ENCODE results near the gene SESN1.
"Not testable (repeated sequence)": the region's sequence is repeated elsewhere in the genome, so short reads cannot be mapped to it uniquely, and the experiment has no call there.

Gene SESN1

DNA sequence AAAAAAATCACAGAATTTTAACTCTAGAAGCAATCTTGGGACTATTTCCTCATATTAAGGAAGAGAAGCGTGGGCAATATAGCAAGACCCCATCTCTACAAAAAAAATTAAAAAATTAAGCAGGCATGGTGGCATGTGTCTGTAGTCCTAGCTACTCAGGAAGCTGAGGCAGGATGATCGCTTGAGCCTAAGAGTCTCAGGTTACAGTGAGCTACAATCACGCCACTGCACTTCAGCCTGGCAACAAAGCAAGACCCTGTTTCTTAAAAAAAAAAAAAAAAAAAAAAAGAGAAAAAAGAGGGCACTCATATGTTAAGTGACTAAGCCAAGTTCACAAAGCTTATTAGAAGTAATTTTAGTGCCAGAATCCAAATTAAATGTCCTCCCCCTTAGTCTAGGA lies 100.8 kb downstream of the SESN1 start:
- no peak for DNase-seq

DNA sequence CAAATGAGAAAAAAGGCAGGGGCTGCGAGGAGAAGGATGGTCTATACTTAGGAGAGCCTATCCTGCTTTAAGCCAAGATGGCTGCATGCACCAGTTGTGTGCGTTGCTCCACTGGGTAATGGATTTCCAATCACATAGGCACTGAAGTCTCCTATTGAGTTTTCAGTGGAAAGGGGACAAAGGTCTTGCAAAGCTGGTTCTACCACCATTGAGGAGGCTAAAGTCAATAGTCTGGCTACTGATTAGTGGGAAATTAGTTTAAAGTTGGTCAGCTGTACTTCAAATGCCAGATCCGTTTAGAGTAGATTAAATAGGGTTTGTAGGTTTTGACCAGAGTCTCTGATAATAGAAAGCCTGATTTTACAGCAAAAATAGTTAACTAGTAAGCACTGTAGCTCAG lies 104.9 kb downstream of the SESN1 start:
- DNase-seq, result no peak

DNA sequence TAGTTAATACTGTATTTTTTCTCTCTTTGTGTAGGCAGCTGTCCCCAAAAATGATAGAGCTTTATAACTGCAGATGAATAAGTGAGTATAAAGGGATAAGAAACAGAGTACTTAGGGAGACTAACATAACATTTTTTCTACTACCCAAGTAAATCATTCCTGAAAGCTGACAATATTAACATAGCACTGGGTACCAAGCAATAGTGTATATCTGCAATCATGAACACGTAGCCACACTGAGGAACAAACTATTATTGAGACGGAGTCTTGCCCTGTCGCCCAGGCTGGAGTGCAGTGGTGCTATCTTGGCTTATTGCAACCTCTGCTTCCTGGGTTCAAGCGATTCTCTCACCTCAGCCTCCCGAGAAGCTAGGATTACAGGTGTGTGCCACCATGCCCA lies 105.9 kb downstream of the SESN1 start:
- no peak for DNase-seq

DNA sequence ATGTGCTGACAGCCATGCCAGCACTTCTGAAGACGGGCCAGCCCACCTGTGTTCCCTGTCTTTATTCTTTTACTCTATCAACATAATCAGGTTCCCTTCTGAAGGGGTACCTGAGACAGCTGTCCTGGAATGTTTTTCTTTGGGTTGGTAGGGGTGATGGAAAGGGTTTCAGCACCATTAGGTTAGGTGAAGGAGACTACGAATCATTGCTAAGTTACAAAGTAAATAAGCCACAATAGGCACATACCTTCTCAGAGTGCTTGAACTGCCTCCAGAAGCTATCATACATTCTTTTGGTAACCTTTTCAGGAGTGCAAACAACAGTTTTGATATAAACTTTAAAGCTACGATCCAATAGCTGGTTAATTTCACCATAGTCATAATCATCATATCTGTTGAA lies 106.3 kb downstream of the SESN1 start:
- no peak for DNase-seq

DNA sequence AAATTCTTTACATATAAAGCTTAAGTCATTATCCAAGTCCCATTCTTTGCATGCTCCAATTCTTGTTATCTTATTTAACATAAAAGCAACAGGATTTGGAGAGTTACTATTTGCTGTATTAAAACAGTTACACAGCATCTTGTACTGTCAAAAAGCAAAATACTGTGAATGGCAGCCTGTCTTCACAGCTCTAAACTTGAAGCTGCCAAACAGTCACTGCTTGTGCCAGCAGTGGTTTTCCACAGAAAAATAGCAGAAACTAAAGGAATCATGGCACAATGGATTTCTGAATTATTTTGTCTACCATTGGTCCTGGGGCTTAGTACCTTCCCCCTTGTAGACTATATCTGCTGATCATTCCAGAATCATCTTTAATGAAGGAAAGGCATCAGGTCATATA lies 107.5 kb downstream of the SESN1 start:
- DNase-seq, result no peak

DNA sequence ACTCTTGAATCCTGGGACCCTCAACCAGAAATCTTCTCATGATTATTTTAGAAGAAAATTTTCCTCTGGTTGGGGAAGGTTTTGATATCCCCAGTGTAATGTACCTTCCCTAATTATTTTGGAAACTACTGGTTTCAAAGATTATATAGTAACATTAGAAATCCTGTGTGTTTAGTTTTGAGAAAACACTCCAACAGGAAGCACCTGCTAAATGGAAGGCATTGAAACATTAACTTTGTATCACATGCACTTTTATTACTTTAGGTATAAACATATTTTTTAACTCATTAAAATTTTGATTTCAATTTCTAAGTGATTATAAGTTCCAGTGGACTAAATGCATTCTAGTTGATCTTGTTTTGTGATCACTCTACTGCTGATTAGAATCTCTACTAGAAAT lies 109.3 kb downstream of the SESN1 start:
- no peak for DNase-seq

DNA sequence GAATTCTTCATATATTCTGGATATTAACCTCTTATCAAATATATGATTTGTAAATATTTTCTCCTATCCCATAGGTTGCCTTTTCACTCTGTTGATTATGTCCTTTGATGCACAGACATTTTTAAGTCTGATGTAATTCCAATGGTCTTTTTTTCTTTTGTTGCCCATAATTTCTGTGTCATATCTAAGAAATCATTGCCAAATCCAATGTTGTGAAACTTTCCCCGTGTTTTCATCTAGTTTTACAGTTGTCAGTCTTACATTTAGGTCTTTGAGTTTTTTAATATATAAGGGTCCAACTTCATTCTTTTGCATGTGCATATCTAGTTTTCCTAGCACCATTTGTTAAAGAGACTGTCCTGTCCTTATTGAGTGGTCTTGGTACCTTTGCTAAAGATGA lies 111.5 kb downstream of the SESN1 start:
- DNase-seq, result no peak

DNA sequence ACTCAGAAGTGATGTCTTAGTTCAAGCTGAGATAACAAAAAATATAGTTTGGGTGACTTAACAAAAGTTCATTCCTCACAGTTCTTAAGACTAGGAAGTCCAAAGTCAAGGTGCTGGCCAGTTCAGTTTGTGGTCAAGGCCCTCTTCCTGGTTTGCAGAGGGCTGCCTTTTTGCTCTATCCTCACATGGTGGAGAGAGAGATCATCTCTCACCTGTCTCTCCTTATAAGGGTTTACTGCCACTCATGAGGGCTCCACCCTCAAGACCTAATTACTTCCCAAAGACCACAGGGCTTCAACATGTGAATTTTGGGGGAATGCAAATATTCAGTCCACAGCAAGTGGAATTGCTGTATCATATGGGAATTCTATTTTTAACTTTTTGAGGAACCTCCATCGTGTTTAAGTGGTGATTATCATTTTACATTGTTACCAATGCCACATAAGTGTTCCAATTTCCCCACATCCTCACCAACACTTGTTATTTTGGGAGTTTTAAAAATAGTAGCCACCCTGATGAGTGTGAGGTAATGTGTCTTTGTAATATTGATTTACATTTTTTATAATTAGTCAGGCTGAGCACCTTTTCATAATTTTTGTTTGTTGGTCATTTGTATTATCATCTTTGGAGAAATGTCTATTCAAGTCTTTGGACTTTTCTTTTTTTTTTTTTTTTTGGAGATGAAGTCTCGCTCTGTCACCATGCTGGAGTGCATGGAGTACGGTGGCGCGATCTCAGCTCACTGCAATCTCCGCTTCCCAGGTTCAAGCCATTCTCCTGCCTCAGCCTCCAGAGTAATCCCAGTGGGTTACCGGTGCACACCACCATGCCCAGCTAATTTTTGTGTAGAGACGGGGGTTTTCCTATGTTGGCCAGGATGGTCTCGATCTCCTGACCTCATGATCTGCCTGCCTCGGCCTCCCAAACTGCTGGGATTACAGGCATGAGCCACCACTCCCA lies 112.2 kb downstream of the SESN1 start:
- DNase-seq, result no peak

DNA sequence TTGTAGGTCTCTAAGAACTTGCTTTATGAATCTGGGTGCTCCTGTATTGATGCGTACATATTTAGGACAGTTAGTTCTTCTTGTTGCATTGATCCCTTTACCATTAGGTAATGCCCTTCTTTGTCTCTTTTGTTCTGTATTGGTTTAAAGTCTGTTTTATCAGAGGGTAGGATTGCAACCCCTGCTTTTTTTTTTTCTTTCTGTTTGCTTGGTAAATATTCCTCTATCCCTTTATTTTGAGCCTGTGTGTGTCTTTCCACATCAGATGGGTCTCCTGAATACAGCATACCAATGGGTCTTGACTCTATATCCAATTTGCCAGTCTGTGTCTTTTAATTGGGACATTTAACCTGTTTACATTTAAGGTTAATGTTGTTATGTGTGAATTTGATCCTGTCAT lies 116.0 kb downstream of the SESN1 start:
- DNase-seq, result not testable (repeated sequence)

DNA sequence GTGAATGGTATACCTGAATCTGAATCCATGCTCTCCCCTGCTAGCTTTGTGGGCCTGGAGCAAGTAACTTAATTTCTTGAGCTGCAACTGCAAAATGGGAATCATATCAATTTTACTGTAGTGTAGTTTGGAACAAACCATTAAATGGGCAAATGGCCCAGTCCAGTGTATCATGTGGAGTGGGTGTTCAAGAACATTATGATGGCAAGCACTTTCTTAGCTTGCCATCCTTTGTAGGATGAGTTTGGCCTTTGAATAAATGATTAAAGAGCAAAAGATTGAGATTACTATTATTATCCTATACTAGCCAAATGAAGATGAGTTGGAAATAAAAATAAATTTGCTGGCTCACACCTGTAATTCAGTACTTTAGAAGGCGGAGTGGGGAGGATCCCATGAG lies 120.4 kb downstream of the SESN1 start:
- no peak for DNase-seq

DNA sequence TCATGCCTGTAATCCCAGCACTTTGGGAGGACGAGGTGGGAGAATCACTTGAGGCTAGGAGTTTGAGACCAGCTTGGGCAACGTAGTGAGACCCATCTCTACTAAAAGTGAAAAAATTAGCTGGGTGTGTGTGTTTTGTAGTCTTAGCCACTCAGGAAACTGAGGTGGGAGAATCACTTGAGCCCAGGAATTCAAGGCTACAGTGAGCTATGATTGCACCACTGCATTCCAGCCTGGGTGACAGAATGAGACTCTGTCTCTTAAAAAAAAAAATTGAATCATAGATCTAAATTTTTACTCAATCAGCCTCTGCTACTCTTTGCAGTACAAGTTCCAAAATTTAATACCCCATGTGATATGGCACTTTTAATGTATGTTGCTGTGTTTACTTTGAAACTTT lies 124.9 kb downstream of the SESN1 start:
- DNase-seq, result no peak

DNA sequence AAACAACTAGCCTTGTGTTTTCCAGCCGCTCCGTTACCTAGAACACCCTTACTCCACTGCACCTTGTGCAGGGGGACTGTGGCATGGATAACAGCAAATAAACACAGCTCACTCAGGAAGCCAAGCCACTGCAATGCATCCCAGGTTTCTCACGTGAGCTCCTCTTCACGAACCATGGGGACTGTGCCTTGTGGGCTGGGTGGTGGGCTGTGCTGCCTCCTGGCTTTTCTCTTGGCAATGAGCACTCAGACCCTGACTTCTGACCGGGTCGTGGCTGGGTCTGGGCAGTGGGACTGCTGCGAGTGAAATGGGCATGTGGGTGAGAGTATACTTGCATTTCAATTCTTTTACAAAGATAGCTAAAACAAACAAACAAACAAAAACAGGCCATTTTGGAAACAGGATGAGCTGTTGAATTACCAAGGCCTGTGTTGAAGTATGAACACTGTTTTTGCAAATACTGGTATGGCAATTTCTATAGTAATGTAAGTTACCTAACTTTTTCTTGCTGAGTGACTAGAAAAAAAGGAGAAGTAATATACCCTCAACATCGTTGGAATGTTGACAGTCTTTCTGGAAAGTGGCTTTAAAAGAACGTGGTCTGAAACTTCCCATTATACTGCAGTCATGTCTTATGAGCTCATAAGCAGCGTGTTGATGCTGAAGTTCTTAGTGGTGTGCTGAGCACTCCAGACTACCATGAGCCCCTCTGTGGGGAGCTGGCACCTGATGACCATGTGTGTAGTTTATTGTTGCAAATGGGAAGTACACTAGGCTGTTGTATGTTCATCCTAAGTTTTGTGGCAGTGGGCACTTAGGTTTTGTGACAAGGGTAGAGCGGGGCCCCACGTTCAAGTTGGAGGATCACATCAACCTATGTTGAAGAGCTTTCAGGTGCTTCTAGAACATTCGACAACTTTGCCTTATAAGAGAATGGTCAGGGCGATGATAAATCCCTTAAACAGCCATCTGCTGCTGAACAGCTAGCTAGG lies 126.0 kb downstream of the SESN1 start:
- DNase-seq, result peak in 1 of 2 donors; percentile 67

DNA sequence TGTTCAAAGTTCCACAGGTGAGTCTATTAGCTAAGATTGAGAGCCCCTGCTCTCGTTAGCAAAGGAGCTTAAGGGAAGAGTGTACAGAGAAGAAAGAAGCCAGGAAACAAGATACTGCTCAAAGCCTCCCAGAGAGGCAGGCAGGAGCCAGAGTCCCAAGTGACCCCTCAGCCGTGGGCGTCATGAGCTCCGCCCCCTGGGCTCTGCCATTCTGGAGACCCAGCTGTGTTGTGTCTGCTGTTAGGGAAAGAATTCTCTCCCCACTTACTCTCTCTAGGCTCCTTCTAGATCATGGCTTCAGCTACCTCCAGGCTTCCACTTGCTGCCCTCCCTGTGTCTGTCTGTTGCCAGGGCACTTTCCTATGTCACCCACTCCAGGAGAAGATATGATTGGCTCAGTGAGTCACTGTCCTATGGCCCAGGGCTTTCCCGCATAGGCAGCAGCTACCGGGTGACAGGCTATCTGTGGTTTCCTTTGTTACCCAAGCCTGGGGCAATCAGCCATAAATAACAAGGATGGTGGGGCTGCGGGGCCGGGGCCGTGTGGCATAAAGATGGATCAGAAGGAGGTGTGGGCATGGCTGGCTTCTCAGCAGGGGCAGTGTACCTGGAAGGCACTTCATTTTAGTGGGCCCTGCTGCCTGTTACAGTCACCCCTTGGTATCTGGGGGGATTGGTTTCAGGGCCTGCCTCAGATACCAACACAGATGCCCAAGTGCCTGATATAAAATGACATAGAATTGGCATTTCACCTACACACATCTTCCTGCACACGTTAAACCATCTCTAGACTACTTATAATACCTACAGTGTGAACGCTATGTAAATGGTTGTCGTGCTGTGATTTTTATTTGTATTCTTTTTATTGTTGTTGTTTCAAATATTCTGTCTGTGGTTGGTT lies 127.5 kb downstream of the SESN1 start:
- DNase-seq, result peak; percentile 47 to 88

DNA sequence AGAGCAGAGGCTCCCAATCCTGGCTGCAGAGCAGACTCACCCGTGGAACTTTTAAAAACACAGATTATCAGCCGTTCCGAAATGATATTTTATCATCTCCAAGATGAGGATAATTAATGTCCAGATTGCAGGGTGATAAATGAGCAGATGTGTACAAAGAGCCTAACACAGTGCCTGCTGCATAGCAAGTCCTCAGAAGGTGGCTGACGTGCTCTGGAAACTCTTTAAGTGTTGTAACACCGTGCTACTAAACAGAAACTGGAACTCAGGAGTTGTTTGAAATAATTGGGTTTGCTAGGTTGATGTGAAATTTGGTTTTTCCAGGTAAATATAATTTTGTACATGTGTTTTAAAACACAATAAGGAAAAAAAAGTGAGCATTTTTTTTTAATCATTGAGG lies 128.4 kb downstream of the SESN1 start:
- DNase-seq, result no peak

DNA sequence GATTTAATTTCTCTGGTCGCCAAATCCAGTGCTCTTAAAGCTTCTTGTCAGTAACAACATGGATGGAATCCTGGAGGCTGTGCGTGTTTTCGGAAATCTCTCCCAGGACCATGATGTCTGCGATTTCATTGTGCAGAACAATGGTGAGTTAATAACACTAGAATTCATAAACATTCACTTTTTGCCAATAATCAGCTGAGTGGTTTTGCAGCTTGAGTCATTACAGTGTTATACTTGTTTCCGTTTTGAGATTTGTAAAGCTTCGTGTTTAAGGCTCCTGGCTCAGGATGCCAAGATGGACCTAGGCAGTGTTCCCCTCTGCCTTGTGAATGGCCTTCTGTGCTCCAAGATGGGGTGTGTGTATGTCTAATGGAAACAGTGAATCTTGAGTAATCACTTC lies 132.7 kb downstream of the SESN1 start:
- DNase-seq, result no peak

DNA sequence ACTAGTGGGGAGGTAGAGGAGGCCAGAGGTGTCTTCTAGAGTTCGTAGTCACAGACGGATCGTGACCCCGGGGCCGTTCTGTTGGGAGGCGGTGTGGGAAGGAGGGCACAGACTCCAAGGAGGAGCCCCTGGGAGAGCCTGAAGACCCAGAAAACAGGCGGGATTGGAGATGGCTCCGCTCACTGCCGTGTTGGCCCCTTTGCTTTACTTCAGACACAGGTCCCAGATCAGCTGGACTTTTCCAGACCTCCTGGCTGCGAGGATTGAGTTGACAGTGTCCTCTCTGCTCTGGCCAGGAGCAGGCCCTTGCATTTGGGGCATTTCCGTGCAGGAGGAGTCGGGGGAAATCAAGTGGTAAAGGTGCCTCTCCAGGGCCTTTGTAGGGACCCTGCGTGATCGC lies 133.6 kb downstream of the SESN1 start:
- DNase-seq, result no peak

DNA sequence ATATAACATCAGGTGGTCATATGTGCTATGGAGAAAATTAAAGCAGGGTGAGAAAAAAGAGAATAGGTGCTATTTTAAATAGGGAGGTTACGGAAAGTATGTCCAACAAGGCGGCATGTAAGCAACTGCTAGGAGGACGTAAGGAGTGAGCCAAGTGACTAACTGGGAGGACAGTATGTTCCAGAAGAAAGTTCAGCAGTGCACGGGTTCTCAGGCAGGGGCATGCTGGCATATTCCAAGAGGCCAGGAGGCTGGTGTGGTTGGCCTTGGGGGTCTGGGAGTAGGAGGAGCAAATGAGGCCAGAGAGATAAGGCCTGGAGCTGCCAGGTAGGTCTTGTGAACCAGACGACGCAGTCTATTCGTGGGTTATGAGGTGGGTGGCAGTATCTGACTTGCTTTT lies 134.0 kb downstream of the SESN1 start:
- DNase-seq, result no peak

DNA sequence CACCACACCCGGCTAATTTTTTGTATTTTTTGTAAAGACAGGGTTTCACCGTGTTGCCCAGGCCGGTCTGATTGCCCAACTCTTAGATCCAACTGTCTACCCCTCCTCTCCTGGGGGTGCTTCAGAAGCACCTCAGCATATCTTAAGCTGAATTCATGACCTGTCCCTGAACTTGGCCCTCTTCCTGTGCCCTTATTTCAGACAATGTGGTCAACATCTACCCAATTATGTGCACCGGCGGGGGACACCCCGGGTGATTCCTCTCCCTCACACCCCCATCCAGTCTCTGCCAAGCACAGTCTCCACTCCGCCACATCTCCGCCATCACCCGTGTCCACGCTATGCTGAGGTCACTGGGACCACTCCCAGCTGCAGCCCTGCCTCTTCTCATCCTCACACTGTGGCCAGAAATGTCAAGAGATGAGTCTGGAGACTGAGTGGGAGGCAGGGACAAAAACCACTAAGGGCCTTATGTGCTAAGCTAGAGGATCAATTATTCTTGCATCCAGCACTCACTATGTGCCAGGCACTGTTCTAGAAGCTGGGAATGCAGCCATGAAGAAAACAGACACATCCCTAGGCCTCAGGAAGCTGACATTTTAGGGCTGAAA lies 134.6 kb downstream of the SESN1 start:
- DNase-seq, result no peak

DNA sequence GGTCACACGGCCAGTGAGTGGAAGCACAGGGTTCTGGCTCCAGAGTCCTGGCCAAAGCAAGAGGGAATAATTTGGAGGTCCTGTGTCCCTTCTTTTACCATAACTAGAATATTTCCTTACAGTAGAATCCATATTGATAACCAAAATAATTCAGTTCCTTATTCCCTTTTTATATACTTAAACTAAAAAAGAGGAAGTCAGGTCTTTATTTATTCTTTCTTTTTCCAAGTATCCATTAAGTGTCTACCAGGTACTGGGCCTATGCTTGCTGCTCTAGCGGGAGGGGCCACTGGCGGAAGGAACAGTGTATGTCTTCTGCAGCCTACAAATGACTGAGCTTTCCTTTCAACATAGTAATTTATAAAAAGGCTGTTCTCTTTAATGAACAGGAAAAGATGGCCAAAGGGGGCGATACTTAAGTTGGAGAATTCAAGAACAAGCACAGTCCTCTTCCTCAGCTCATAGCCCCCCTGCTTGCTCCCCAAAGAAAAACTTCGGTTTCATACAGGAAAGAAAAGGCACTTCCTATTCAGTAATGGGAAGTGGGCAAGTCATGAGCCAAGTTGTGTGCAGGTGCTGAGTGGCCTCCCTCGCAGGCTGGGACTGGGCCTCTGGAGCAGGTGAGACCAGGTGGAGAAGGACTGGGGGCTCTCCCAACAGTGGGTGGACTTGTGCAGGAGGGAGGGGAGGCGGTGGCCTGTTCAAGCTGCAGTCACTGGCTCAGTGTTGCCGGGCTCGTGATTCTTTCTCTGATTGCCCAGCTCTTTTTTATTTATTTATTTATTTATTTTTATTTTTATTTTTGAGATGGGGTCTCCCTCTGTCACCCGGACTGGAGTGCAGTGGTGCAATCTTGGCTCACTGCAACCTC lies 135.5 kb downstream of the SESN1 start:
- peak in 1 of 2 donors; percentile 44 for DNase-seq

DNA sequence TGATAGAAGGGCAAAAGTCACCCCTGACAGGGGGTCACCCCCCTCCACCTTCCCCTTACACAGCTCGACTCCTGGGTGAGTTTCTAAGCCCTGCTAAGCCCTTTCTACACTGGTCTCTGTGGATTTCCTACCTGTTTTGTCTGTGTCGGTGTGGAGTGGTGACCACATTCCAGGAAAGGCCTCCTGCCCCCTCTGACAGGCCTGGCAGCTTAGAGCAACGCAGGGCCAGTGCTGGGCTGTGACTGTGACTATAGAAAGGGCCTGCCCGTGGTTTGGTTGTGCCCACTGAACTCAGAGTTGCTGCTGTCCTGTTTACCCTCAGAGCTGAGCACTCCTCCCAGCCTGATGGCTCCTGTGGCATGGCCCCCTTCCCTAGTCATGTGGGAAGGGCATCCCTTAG lies 137.4 kb downstream of the SESN1 start:
- no peak for DNase-seq

DNA sequence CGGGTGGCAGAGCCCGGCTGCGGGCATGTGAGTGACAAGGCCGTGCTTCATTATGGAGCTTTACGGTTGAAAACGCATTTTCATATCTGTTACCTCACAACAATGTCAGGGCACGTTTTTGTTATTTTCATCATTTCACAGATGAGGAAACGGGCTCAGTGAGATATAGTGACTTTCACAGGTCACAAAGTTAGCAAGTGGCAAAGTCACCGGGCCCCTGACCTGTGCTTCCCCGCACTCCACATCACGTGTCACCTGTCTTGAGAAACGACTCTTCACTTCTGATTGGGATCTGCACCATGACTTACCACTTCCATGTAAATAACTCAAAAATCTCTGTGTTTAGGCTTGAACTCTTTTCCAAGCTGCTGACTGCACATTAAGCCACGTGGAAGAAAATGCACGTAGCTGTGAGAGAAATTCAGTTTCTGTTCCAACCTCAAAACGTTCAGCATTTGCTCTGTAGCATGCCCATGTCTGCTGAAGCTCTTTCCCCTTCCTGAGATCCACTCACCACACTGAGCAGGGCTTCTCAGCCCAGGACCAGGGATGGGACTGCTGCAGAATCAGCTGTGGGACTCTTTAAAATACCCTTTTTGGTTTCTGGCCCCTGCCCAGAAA lies 139.2 kb downstream of the SESN1 start:
- DNase-seq, result no peak
